ENCODE data around the gene PBLD.

PBLD gene

GRCh38 chr10:68275600-68276126 lies 57.1 kb downstream of the PBLD start:
- Histone ChIP-seq H3K9me3 (ENCODE audit: control insufficient read depth, insufficient read depth, low read depth, low read length) (peaks cover 27% of the 10 kb centered on the region), H3K4me3 (ENCODE audit: low read depth, low read length) (no peak overlapping the region), H3K27me3 (ENCODE audit: control insufficient read depth, insufficient read depth, low read length) (no peaks in the 10 kb centered on the region), H3K27ac (ENCODE audit: low read depth, low read length) (no peak overlapping the region), H3K9ac (ENCODE audit: low read length) (no peak overlapping the region), H3K4me1 (ENCODE audit: control insufficient read depth, insufficient read depth, low read length) (0 out of 2 replicates have a peak, but pooled peaks cover 7% of the 10 kb centered on the region), H3K36me3 (ENCODE audit: control insufficient read depth, insufficient read depth, low read length) (no peaks in the 10 kb centered on the region)

- Histone ChIP-seq H3K9me3 (ENCODE audit: control insufficient read depth, insufficient read depth, low read depth, low read length) (peaks cover 11% of the 10 kb centered on the region; the same call in 1 of the 2 replicates), H3K9ac (ENCODE audit: low read length) (no peak overlapping the region), H3K36me3 (ENCODE audit: control insufficient read depth, insufficient read depth, low read length) (no peaks in the 10 kb centered on the region), H3K4me3 (ENCODE audit: low read depth, low read length) (no peak overlapping the region), H3K27ac (ENCODE audit: low read depth, low read length) (no peak overlapping the region), H3K4me1 (ENCODE audit: control insufficient read depth, insufficient read depth, low read length) (0 out of 2 replicates have a peak, but pooled peaks cover 7% of the 10 kb centered on the region), H3K27me3 (ENCODE audit: control insufficient read depth, insufficient read depth, low read length) (no peaks in the 10 kb centered on the region; the same call in 1 of the 2 replicates)
Observed at GRCh38 chr10:68272833-68273232, 59.9 kb downstream of the PBLD start.

GRCh38 chr10:68271196-68271882 lies 61.4 kb downstream of the PBLD start:
- H3K27ac ChIP-seq (ENCODE audit: low read depth, low read length) = no peak overlapping the region
- H3K9ac ChIP-seq (ENCODE audit: low read length) = no peak overlapping the region
- H3K9me3 ChIP-seq (ENCODE audit: control insufficient read depth, insufficient read depth, low read depth, low read length) = 0 out of 2 replicates have a peak, but pooled peaks cover 8% of the 10 kb centered on the region
- no peaks in the 10 kb centered on the region for H3K36me3 ChIP-seq (ENCODE audit: control insufficient read depth, insufficient read depth, low read length)
- 0 out of 2 replicates have a peak, but pooled peaks cover 7% of the 10 kb centered on the region for H3K4me1 ChIP-seq (ENCODE audit: control insufficient read depth, insufficient read depth, low read length)
- H3K4me3 ChIP-seq (ENCODE audit: low read depth, low read length) = no peak overlapping the region
- no peaks in the 10 kb centered on the region; the same call in 1 of the 2 replicates for H3K27me3 ChIP-seq (ENCODE audit: control insufficient read depth, insufficient read depth, low read length)

- H3K9ac ChIP-seq (ENCODE audit: low read length) = no peak overlapping the region
- no peaks in the 10 kb centered on the region; the same call in 1 of the 2 replicates for H3K27me3 ChIP-seq (ENCODE audit: control insufficient read depth, insufficient read depth, low read length)
- peaks cover 7% of the 10 kb centered on the region for H3K9me3 ChIP-seq (ENCODE audit: control insufficient read depth, insufficient read depth, low read depth, low read length)
- no peak overlapping the region for H3K27ac ChIP-seq (ENCODE audit: low read depth, low read length)
- H3K4me3 ChIP-seq (ENCODE audit: low read depth, low read length) = no peak overlapping the region
- 0 out of 2 replicates have a peak, but pooled peaks cover 7% of the 10 kb centered on the region for H3K4me1 ChIP-seq (ENCODE audit: control insufficient read depth, insufficient read depth, low read length)
- H3K36me3 ChIP-seq (ENCODE audit: control insufficient read depth, insufficient read depth, low read length) = no peaks in the 10 kb centered on the region
Observed at GRCh38 chr10:68269562-68270290, 63.0 kb downstream of the PBLD start.

- H3K4me1 ChIP-seq (ENCODE audit: control insufficient read depth, insufficient read depth, low read length) = no peaks in the 10 kb centered on the region
- H3K9ac ChIP-seq (ENCODE audit: low read length) = no peak overlapping the region
- peaks cover 8% of the 10 kb centered on the region for H3K9me3 ChIP-seq (ENCODE audit: control insufficient read depth, insufficient read depth, low read depth, low read length)
- H3K27ac ChIP-seq (ENCODE audit: low read depth, low read length) = no peak overlapping the region
- H3K27me3 ChIP-seq (ENCODE audit: control insufficient read depth, insufficient read depth, low read length) = no peaks in the 10 kb centered on the region; the same call in 1 of the 2 replicates
- no peak overlapping the region for H3K4me3 ChIP-seq (ENCODE audit: low read depth, low read length)
- H3K36me3 ChIP-seq (ENCODE audit: control insufficient read depth, insufficient read depth, low read length) = no peaks in the 10 kb centered on the region
Observed at GRCh38 chr10:68261132-68261856, 71.4 kb downstream of the PBLD start.

GRCh38 chr10:68253346-68253745 lies 79.4 kb downstream of the PBLD start:
- Histone ChIP-seq H3K27ac (ENCODE audit: low read depth, low read length) (no peak overlapping the region), H3K36me3 (ENCODE audit: control insufficient read depth, insufficient read depth, low read length) (no peaks in the 10 kb centered on the region), H3K4me1 (ENCODE audit: control insufficient read depth, insufficient read depth, low read length) (peaks cover 16% of the 10 kb centered on the region), H3K9me3 (ENCODE audit: control insufficient read depth, insufficient read depth, low read depth, low read length) (no peaks in the 10 kb centered on the region), H3K9ac (ENCODE audit: low read length) (no peak overlapping the region), H3K27me3 (ENCODE audit: control insufficient read depth, insufficient read depth, low read length) (peaks cover 60% of the 10 kb centered on the region), H3K4me3 (ENCODE audit: low read depth, low read length) (no peak overlapping the region)

- Histone ChIP-seq H3K27ac (ENCODE audit: low read depth, low read length) (no peak overlapping the region), H3K4me1 (ENCODE audit: control insufficient read depth, insufficient read depth, low read length) (peaks cover 16% of the 10 kb centered on the region), H3K27me3 (ENCODE audit: control insufficient read depth, insufficient read depth, low read length) (peaks cover 74% of the 10 kb centered on the region), H3K9me3 (ENCODE audit: control insufficient read depth, insufficient read depth, low read depth, low read length) (no peaks in the 10 kb centered on the region), H3K9ac (ENCODE audit: low read length) (no peak overlapping the region), H3K36me3 (ENCODE audit: control insufficient read depth, insufficient read depth, low read length) (no peaks in the 10 kb centered on the region), H3K4me3 (ENCODE audit: low read depth, low read length) (no peak overlapping the region)
Observed at GRCh38 chr10:68251625-68252495, 80.9 kb downstream of the PBLD start.

GRCh38 chr10:68251151-68251550 lies 81.6 kb downstream of the PBLD start:
- H3K36me3 ChIP-seq (ENCODE audit: control insufficient read depth, insufficient read depth, low read length) = no peaks in the 10 kb centered on the region
- H3K9me3 ChIP-seq (ENCODE audit: control insufficient read depth, insufficient read depth, low read depth, low read length) = no peaks in the 10 kb centered on the region
- H3K4me1 ChIP-seq (ENCODE audit: control insufficient read depth, insufficient read depth, low read length) = peaks cover 16% of the 10 kb centered on the region
- no peak overlapping the region for H3K27ac ChIP-seq (ENCODE audit: low read depth, low read length)
- no peak overlapping the region for H3K9ac ChIP-seq (ENCODE audit: low read length)
- H3K4me3 ChIP-seq (ENCODE audit: low read depth, low read length) = no peak overlapping the region
- H3K27me3 ChIP-seq (ENCODE audit: control insufficient read depth, insufficient read depth, low read length) = peaks cover 74% of the 10 kb centered on the region

GRCh38 chr10:68249297-68249696 lies 83.4 kb downstream of the PBLD start:
- H3K27ac ChIP-seq (ENCODE audit: low read depth, low read length) = no peak overlapping the region
- H3K4me1 ChIP-seq (ENCODE audit: control insufficient read depth, insufficient read depth, low read length) = peaks cover 16% of the 10 kb centered on the region
- no peak overlapping the region for H3K4me3 ChIP-seq (ENCODE audit: low read depth, low read length)
- peaks cover 67% of the 10 kb centered on the region for H3K27me3 ChIP-seq (ENCODE audit: control insufficient read depth, insufficient read depth, low read length)
- no peak overlapping the region for H3K9ac ChIP-seq (ENCODE audit: low read length)
- H3K36me3 ChIP-seq (ENCODE audit: control insufficient read depth, insufficient read depth, low read length) = no peaks in the 10 kb centered on the region
- H3K9me3 ChIP-seq (ENCODE audit: control insufficient read depth, insufficient read depth, low read depth, low read length) = no peaks in the 10 kb centered on the region

- no peak overlapping the region for H3K9ac ChIP-seq (ENCODE audit: low read length)
- H3K4me1 ChIP-seq (ENCODE audit: control insufficient read depth, insufficient read depth, low read length) = peaks cover 16% of the 10 kb centered on the region
- peaks cover 59% of the 10 kb centered on the region for H3K27me3 ChIP-seq (ENCODE audit: control insufficient read depth, insufficient read depth, low read length)
- no peaks in the 10 kb centered on the region for H3K9me3 ChIP-seq (ENCODE audit: control insufficient read depth, insufficient read depth, low read depth, low read length)
- no peak overlapping the region for H3K27ac ChIP-seq (ENCODE audit: low read depth, low read length)
- no peaks in the 10 kb centered on the region for H3K36me3 ChIP-seq (ENCODE audit: control insufficient read depth, insufficient read depth, low read length)
- H3K4me3 ChIP-seq (ENCODE audit: low read depth, low read length) = no peak overlapping the region
Observed at GRCh38 chr10:68247931-68248330, 84.8 kb downstream of the PBLD start.

All from HUES6 (cell line).